DMS 273 treated with DMSO at 0.1 percent for 48 hours (cell line): ENCODE results near the gene SCN1B.
A peak's percentile ranks its signal among the peaks of the same experiment; 100 is the strongest.
"Not testable (repeated sequence)": the region's sequence is repeated elsewhere in the genome, so short reads cannot be mapped to it uniquely, and the experiment has no call there.

Experiments
- DNase-seq: peaks from one replicate; lab custom pipeline; 2025; lab: John Stamatoyannopoulos, UW

Gene SCN1B

DNA sequence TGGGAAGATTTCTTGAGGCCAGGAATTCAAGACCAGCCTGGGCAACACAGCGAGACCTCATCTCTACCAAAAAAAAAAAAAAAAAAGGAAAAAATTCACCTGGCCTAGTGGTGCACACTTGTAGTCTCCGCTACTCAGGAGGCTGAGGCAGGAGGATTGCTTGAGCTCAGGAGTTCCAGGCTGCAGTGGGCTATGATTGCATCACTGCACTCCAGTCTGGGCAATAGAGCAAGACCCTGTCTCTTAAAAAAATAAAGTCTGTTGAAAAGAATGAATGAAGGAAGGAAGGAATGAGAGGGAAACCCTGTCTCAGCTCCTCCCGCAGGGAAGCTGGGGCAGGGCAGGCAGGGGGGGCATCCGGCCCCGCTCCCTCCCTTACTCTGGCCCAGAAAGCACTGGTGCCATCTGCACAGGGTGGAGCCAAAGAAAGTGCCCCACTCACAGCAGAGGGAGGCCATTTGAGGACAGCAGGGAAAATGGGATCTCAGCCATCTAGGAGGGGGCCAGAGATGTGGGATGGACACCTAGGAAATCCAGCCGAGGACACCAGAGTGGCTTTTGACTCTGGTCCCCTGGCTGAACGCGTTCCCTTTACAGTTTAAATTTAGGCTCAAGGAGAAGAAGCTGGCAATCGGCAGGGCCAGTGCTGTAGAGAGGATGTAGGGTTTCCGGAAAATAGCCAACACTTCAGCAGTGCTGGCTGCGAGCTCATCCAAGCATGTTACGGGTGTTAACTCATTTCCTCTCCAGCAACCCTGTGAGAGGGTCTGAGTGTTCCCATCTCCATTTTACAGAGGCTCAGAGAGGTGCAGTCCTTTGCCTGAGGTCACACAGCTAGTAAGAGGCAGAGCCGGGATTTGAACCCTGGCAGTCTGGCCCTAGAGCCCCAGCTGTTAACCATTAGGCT lies 7.7 kb downstream of the SCN1B start:
- peak; percentile 87 for DNase-seq

GRCh38 chr19:35038623-35039512 lies 8.6 kb downstream of the SCN1B start:
- peak; percentile 82 for DNase-seq

DNA sequence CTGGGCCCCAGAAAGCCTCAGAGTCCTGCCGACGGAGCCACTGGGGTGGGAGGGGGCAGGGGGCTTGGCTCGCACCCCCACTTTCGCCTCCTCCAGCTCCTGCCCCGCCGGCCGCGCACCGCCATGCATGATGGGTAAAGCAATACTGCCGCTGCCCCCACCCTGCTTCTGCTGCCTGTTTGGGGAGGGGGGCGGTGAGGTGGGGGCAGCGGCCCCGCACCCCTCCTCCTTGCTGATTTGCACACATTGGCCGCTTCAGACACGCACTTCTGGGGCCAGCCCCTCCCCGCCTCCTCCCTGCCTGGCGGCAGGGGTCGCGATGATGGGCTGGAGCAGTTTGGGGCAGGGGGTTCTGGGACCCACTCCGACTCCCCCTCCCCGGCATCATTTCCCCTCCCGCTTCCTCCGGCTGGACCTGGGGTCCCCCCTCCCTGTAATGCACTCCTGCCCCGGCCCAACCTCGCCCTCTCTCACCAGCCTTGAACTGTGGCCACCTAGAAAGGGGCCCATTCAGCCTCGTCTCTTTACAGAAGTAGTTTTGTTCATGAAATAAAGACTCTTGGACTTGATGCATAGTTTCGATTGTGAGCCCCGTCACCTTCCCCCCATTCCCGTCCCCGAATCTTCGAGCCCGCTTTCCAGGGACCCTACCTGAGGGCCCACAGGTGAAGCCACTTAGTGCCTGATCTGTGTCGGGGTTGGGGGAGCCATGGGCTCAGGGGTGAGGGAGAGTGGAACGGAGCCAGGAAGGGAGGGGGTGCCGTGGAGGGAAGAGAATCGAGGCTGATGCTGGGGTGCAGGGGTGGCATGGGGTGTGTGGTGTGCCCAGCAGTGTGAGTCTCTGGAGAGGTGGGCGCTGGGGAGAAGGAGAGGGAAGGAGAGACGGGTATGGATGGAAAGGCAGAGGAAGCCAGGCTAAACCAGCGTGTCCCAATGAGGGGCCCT lies 9.9 kb downstream of the SCN1B start:
- DNase-seq: no peak

DNA sequence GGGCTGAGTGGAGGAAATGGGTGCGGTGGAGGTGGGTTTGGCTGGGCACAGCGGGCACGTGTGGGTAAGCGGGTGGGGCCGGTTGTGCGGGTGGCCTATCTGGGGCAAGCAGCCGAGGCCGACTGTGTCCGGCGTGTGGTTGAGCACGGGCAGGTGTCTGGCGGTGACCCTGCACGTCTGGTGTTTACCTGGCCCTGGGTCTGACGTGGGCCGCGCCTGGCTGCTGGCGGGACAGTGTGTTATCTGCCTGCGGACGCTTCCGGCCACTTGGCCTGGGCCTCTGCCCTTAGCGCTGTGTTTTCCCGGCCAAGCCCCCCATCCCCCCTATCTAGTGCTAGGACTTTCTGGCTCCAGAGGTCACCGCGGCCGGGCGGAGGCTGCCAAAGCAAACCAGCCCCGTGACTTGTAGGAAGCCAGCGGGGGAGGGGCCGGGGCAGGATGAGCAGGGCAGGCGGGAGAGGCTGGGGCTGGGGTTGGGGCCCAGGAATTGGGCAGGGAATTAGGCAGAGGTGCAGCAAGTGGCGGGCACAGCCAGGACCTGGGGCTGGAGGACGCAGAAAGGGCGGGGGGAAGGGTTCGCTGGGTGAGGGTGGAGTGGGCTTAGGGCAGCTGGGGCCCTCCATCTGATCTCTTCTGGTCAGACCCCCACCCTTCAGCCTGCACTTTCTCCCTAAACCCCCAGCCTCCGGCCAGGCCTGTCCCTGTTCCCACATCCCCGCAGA lies 10.7 kb downstream of the SCN1B start:
- no peak for DNase-seq

DNA sequence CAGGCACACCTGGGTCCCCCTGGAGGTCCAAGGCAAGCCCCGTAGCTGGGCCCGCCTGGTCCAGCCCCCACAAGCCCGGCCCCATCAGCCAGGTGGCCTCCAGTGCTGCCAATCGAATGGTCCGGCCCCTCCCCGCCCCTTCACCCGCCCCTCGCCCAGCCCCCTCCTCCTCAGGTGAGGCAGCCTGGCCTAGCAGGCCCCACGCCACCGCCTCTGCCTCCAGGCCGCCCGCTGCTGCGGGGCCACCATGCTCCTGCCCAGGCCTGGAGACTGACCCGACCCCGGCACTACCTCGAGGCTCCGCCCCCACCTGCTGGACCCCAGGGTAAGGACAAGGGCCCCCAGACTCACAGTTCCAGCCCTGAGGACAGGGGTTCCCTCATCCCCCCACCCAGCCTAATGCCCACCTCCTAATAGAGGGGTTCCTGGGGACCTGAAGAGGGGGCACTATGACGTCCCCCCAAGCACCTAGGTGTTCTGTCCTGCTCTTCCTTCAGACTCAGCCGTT lies 11.3 kb downstream of the SCN1B start, which contains the start of gene HPN:
HPN (plus strand) TSS at position 174 of the 508 bp plus-strand sequence. CDS start 786 bp downstream, outside the sequence.
- DNase-seq: no peak

DNA sequence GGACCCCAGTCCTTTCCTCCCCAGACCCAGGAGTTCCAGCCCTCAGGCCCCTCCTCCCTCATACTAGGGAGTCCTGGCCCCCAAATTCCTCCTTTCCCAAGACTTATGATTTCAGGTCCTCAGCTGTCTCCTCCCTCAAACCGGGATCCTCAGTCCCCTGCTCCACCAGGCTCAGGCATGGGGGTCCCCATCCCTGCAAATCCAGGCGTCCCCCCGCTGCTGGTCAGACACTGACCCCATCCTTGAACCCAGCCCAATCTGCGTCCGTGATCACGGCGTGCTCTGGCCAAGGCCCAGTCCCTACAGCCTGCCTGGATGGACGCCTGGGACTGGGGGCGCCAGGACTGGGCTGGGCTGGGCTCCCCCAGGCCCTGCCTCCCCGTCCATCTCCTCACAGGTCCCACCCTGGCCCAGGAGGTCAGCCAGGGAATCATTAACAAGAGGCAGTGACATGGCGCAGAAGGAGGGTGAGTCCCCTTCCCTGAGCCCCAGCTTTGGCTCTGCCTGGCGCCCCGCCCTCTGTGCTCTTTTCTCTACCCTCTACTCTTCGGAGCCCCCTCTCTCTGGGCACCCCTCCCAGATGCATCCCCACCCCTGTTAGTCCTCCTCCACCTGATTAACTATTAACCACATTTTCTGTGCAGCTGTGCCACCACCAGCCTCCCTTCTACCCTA lies 11.9 kb downstream of the SCN1B start:
- no peak for DNase-seq

GRCh38 chr19:35042954-35043604 lies 12.8 kb downstream of the SCN1B start:
- DNase-seq: no peak

DNA sequence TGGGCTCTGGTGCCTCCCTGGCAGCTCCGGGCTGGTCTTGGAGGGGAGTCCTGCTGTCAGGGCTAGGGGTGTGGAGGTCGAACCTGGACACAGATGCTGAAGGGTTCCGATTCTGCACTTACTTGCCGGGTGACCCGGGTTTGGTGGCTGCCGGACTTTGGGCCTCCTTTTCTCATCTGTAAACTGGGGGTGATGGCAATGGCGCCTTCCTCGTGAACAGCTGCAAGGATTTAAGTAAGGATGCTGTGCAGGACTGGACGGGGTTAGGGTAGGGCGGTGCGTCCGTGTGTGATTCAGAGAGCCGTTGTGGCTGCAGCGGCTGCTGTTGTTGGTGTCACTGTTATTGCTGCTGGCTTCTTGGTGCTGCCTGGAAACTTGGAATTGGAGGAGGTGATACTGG lies 13.6 kb downstream of the SCN1B start:
- no peak for DNase-seq

GRCh38 chr19:35044317-35045117 lies 14.2 kb downstream of the SCN1B start:
- peak; percentile 14 for DNase-seq

DNA sequence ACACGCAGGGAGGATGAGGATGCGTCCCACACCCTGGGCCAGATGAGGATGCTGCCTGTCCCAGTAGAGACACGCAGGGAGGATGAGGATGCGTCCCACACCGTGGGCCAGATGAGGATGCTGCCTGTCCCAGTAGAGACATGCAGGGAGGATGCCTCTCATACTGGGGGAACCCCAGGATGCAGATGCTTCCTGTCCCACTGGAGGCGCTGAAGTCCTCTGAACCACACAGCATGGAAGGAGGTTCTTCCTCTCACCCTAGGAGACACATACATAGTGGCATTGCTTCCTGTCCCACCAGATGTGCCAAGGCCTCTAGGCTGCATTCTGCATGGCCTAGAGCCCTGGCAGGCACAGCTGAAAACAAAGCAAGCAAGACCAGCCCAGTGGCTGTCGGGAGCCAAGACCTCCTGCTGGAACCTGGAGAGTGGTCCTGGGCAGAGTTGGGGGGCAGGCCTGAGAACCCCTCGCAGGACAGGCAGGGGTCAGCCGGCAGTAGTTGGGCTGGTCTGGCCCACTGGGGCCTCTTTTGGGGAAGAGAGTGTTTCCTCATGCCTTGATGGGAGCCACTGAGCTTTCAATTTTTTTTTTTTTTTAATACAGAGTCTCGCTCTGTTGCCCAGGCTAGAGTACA lies 15.5 kb downstream of the SCN1B start:
- DNase-seq: peak; percentile 24

DNA sequence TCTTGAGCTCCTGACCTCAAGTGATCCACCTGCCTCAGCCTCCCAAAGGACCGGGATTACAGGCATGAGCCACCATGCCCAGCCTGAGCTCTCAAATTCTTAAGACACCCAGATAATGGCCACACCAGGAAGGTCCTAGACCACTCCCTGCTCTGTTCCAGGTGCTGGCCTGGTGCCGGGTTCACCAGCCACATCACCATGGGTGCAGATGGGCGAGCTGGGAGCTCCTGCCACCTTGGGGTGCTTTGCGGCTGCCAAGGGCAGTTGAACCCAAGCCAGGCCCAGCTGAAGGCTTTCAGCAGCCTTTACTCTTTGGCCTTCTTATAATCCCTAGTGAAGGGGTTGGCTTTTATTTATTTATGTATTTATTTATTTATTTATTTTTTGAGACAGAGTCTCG lies 16.2 kb downstream of the SCN1B start:
- no peak for DNase-seq

DNA sequence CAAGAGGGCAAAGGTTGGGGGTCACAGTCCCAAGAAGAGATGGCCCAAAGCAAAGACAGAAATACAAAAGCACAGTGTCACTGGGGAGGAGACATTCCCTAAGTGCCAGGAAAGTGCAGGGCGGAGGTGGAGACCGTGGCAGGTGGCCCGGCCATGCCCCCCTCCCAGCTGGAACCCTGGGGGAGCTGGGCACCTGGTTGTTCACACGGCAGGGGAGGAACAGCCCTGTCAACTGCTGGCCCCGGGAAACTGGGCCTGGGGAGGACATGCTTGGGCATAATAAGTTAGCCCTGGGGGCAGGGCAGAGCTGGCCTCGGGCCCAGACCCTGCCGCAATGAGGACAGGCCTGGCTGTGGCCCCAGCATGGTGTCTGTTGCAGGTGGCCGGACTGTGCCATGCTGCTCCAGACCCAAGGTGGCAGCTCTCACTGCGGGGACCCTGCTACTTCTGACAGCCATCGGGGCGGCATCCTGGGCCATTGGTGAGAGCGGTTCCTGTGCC lies 18.7 kb downstream of the SCN1B start:
- peak; percentile 25 for DNase-seq

DNA sequence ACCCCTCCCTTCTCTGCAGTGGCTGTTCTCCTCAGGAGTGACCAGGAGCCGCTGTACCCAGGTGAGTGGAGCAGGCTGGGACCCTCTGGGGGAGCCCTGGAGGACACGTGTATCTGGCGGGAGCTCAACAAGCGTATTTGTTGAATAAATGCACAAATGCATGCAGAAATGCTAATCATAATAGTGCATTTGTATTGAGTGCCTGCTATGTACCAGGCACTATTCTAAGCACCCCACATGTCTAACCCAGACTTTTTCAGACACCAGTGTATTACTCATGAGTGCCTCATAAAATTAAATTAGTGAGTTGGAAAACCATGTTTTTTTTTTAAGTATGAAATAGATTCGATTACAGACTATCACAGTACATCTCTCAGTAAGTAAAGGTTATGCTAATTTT lies 19.2 kb downstream of the SCN1B start:
- DNase-seq: no peak

DNA sequence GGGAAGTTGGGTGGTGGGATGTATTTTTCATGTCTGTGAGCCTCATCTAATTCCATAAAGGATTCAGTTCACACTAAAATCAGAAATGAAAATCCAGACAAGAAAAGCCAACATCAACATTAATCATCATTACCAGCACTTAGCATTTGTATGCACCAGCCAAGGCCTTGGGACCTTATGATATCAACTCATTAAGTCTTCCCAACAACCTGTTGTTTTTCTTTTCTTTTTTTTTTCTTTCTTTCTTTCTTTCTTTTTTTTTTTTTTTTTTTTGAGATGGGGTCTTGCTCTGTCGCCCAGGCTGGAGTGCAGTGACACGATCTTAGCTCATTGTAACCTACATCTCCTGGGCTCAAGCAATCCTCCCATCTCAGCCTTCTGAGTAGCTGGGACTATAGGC lies 20.4 kb downstream of the SCN1B start:
- not testable (repeated sequence) for DNase-seq

- DNase-seq: not testable (repeated sequence)
These were observed 21.0 kb downstream of the SCN1B start for GRCh38 chr19:35051268-35051667.

DNA sequence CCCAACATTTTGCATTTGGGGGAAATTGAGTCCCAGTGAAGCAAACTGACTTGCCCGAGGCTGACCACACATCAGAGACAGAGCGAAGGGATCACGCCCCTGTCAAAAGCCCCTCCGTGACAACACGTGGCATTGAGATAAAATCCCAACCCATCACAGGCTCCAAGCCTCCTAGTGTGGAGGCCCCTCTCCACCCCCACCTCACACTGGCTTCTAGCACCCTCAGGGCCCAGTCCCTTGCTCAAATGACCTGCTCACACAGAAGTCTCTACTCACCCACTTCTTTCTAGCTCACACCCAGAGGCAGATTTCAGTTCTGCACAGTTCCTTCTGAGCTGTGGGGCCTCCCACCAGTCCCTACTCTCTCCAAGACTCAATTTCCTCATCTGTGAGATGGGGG lies 21.5 kb downstream of the SCN1B start:
- DNase-seq: no peak

DNA sequence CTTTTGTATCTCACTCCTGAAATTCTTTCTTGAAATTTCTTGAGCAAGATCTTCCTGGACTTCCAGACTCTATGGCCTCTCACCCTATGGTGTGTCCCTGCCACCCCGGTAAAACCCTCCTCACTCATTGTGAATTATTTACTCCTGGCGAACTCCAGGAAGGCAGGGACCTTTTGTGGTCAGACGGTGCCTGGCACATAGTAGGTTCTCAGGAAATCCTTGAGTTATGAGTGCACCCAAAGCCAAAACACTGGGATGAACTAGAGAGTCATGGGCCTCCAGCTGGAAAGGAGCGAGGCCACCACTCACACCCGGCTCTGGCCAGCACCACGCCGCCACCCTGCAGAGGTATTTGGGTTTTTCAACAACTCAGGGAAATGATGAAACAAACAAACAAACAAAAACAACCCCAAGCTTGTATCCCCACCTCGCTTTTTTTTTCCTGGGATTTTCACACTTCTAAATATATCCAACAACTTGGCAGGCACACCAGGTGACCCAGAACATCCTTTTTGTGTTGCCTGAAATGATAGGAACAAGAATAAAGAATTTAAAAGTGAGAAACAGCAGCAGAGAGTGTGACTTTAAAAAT lies 22.4 kb downstream of the SCN1B start:
- no peak for DNase-seq
